Panc1 (cell line): Measurements from ENCODE around the gene PAK4.

Experiments
- CTCF ChIP-seq: fragments of 450-650 bp; IDR thresholded peaks from 2 replicates; pipeline ENCODE4 v1.5.1; 2017; ENCODE audit warnings: mild to moderate bottlenecking
- POLR2AphosphoS5 ChIP-seq: IDR thresholded peaks from 2 replicates; pipeline ENCODE4 v1.6.1; 2012; ENCODE audit warnings: mild to moderate bottlenecking, low read depth, low read length, moderate library complexity
- REST ChIP-seq, 2 experiments: IDR thresholded peaks; 2 replicates each; pipeline ENCODE4 v1.6.1; 2011 to 2012; ENCODE audit warnings: low read depth in 2 of 2, control low read depth in 1 of 2, low read length in 1 of 2, mild to moderate bottlenecking in 1 of 2, moderate library complexity in 1 of 2; ENCODE audit not compliant: insufficient read depth in 1 of 2
- SIN3A ChIP-seq: IDR thresholded peaks from 2 replicates; pipeline ENCODE4 v1.6.1; 2012; ENCODE audit warnings: low read depth, mild to moderate bottlenecking, low read length, moderate library complexity, borderline replicate concordance; ENCODE audit not compliant: insufficient read depth
- TCF7L2 ChIP-seq: IDR thresholded peaks from 2 replicates; pipeline ENCODE4 v1.6.1; 2011; ENCODE audit warnings: mild to moderate bottlenecking, low read depth, low read length, inconsistent platforms

DNA sequence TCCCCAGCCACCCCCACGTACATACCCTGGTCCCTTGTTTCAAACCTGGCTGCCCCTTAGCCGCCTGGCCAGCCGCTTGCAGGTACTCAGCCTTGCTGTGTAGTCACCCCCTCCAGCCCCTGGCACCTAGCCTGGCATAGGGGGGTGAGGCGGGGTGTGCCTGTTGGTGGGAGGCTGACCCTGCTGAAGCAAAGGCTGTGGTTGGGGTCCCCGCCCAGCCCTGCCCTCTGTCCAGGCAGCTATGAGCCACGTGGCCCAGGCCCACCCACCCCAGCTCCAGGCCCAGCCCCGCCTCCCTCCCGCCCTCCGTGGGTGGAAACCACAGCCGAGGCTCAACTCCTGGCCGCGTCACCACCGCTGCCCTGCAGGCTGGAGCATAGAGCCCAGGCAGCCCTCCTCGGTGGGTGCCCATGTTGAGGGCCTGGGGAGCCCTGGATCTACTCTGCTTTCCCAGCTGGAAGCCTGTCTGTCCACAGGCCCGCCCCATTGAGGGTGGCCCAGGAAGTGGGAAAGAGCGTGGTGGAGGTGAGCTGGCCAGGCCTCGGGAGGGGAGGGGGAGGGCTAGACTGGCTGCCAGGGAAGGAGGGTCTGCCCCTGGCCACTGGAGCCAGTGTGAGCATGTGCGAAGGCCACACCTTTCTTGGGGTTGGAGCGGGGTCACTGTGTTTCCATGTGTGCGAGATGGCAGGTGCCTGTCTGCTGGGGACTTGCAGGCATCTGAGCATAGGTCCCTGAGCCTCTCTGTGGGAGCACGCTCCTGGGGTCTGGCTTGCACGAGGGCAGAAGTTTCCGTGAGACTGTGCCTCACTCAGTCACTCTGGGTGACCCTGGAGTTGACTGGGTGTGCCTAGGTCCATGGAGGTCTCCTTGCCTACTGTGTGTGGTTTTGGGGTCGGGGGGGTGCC is 31.0 kb downstream of the PAK4 start:
- TF ChIP-seq CTCF, result no peak
- no peak for TF ChIP-seq POLR2AphosphoS5
- no peak for TF ChIP-seq TCF7L2
- TF ChIP-seq REST (IDR thresholded peaks at IDR 0.05; ENCODE audit: insufficient read depth in 1 of 2, low read depth in 2 of 2, low read length in 1 of 2), result no peak
- TF ChIP-seq SIN3A, result no peak
